Muscle of leg (tissue), 11 donors: ENCODE measurements around the gene BANF2. TPM values are rescaled to one million over a fixed set of nuclear protein-coding genes. Genes with fewer than 3 reads are reported as not detected.
"Not testable (repeated sequence)": the region's sequence is repeated elsewhere in the genome, so short reads cannot be mapped to it uniquely, and the experiment has no call there.

Source experiments
- DNase-seq: peaks from one replicate; pipeline ENCODE4 v3.0.0; 2013
- H3K27ac ChIP-seq: one replicate; pipeline ENCODE4 v1.5.1; 2013; ENCODE audit warnings: mild to moderate bottlenecking, low read length, control low read depth
- H3K27me3 ChIP-seq: one replicate; pipeline ENCODE4 v1.6.1; 2013; ENCODE audit warnings: low read length; ENCODE audit not compliant: control insufficient read depth, insufficient read depth
- H3K36me3 ChIP-seq: one replicate; pipeline ENCODE4 v1.6.1; 2013; ENCODE audit warnings: low read length; ENCODE audit not compliant: control insufficient read depth, insufficient read depth
- H3K4me1 ChIP-seq: one replicate; pipeline ENCODE4 v1.6.1; 2013; ENCODE audit warnings: low read length; ENCODE audit not compliant: control insufficient read depth, insufficient read depth
- H3K4me3 ChIP-seq: one replicate; pipeline ENCODE4 v1.5.1; 2013; ENCODE audit warnings: low read length, control low read depth
- H3K9me3 ChIP-seq: replicated peaks from 2 replicates; pipeline ENCODE4 v1.6.1; 2013; ENCODE audit warnings: low read depth, low read length; ENCODE audit not compliant: control insufficient read depth
- WGBS: methylation state at CpG from one replicate; pipeline ENCODE4 v1.1.5; 2013; ENCODE audit warnings: missing lambda C conversion rate; ENCODE audit not compliant: insufficient coverage; 5-methylcytosine and 5-hydroxymethylcytosine counted together
- polyA plus RNA-seq, 8 donors: library from polyadenylated mRNA; unstranded; fragments of 120-200 nt; gene quantifications; one replicate each; pipeline versions ENCODE4 v1.2.1 to v1.2.3, GENCODE V29; 2013; ENCODE audit warnings: inconsistent platforms in 1 of 8, low replicate concordance in 1 of 8; ENCODE audit not compliant: insufficient read length in 8 of 8, insufficient read depth in 1 of 8
- total RNA-seq: library from RNA; stranded (reverse); fragments of 120-200 nt; gene quantifications from one replicate; pipeline ENCODE4 v1.2.4, GENCODE V29; 2013

BANF2 gene
- total and polyA plus RNA-seq, 9 donors = not detected

DNA sequence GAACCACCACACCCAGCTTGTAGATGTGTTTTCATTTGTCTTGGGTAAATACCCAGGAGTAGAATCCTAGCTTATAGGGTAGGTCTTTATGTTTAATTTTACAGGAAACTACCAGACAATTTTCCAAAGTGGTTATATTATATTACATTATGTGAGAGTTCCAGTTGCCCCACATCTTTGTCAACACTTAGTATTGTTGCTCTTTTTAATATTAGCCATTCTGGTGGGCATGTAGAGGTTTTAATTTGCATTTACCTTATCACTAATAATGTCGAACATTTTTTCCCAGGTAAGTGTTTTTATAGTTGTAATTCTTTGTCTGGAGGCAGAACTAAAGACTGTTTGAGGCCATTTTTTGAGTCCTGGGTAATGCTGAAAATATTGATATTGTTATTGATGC is 3.5 kb upstream of the BANF2 start:
- Histone ChIP-seq H3K27me3 (no peaks in the 10 kb centered on the region), H3K9me3 (peaks cover 6% of the 10 kb centered on the region), H3K36me3 (no peaks in the 10 kb centered on the region), H3K27ac (no peak overlapping the region), H3K4me1 (no peaks in the 10 kb centered on the region), H3K4me3 (no peak overlapping the region)
- DNase-seq = no peak
- no CpG with 5 or more reads among the region's 1 CpG for WGBS

- no peaks in the 10 kb centered on the region for H3K4me1 ChIP-seq
Observed at GRCh38 chr20:17697171-17697570, 2.6 kb upstream of the BANF2 start.

GRCh38 chr20:17698384-17698783 is 1.4 kb upstream of the BANF2 start:
- DNase-seq = no peak
- Histone ChIP-seq H3K36me3 (no peaks in the 10 kb centered on the region), H3K27ac (no peak overlapping the region), H3K27me3 (no peaks in the 10 kb centered on the region), H3K4me1 (no peaks in the 10 kb centered on the region), H3K9me3 (peaks cover 6% of the 10 kb centered on the region), H3K4me3 (no peak overlapping the region)
- 39% methylated on average over 4 of the region's 5 CpGs for WGBS

More at GRCh38 chr20:17697171-17697570, 2.6 kb upstream of the BANF2 start:
- Histone ChIP-seq H3K9me3 (peaks cover 6% of the 10 kb centered on the region), H3K4me3 (no peak overlapping the region), H3K36me3 (no peaks in the 10 kb centered on the region), H3K27ac (no peak overlapping the region), H3K27me3 (no peaks in the 10 kb centered on the region)
- WGBS = 75% methylated on average over 1 of the region's 1 CpG
- DNase-seq = no peak

DNA sequence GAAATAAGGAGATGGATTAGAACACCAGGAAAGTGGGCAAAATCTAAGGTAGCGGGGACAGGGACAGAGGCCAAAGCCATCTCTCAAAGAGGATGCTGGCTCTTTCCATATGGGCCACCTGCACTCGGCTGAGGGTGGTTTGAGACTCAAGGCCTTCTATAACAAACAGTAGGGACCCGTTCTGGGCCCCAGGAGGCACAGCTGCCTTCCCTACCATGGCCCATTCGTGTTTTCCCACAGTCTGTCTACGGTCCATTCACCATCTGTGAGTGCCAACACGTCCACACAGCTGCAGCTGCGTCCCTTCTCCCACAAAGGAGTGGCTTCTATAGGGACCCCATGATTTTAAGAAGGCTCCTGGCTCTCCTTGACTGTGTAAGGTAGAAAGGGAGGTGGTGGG is 871 bp downstream of the BANF2 start:
- Histone ChIP-seq H3K27ac (no peak overlapping the region), H3K36me3 (no peaks in the 10 kb centered on the region), H3K4me1 (no peaks in the 10 kb centered on the region), H3K4me3 (no peak overlapping the region), H3K9me3 (peaks cover 6% of the 10 kb centered on the region), H3K27me3 (no peaks in the 10 kb centered on the region)
- 70% methylated on average over 6 of the region's 7 CpGs for WGBS
- no peak for DNase-seq

- no peaks in the 10 kb centered on the region for H3K36me3 ChIP-seq
- DNase-seq = no peak
- H3K27ac ChIP-seq = no peak overlapping the region
- H3K9me3 ChIP-seq = no peaks in the 10 kb centered on the region
- H3K27me3 ChIP-seq = no peaks in the 10 kb centered on the region
- no peak overlapping the region for H3K4me3 ChIP-seq
- WGBS = 80% methylated on average over 1 of the region's 4 CpGs
- H3K4me1 ChIP-seq = no peaks in the 10 kb centered on the region
Observed at GRCh38 chr20:17701826-17702225, 2.1 kb downstream of the BANF2 start.

GRCh38 chr20:17704589-17705317 is 5.0 kb downstream of the BANF2 start:
- Histone ChIP-seq H3K9me3 (no peaks in the 10 kb centered on the region), H3K4me3 (no peak overlapping the region), H3K27ac (no peak overlapping the region), H3K36me3 (no peaks in the 10 kb centered on the region), H3K27me3 (no peaks in the 10 kb centered on the region), H3K4me1 (no peaks in the 10 kb centered on the region)
- DNase-seq = no peak
- WGBS = 97% methylated on average over 4 of the region's 5 CpGs

DNA sequence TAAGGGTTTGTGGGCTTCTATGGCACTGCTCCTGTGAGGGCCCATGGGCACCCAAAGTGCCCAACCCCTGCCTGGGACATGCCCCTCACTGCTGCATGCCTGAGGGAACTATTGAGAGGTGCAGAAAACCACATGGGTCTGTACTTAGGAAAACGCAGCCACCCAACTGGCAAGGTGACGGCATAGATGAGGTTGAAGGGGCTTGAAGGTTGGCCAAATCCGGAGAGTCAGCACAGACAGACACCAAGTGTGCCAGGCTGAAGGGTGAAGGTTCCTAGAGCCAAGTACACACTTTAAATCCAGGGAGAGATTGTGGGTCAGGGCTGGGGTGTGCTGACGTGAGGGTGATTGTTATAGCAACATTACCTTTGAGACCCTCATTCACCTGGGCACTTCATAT is 6.2 kb downstream of the BANF2 start:
- H3K4me1 ChIP-seq = peaks cover 6% of the 10 kb centered on the region

GRCh38 chr20:17706632-17707031 is 6.9 kb downstream of the BANF2 start:
- Histone ChIP-seq H3K4me1 (peaks cover 13% of the 10 kb centered on the region), H3K36me3 (no peaks in the 10 kb centered on the region), H3K27ac (no peak overlapping the region), H3K27me3 (no peaks in the 10 kb centered on the region), H3K4me3 (no peak overlapping the region), H3K9me3 (no peaks in the 10 kb centered on the region)
- no peak for DNase-seq
- WGBS = 79% methylated on average over 2 of the region's 3 CpGs

More for the DNA sequence above, 6.2 kb downstream of the BANF2 start:
- no peaks in the 10 kb centered on the region for H3K27me3 ChIP-seq
- 74% methylated on average over 3 of the region's 4 CpGs for WGBS
- H3K36me3 ChIP-seq = no peaks in the 10 kb centered on the region
- no peaks in the 10 kb centered on the region for H3K9me3 ChIP-seq
- no peak for DNase-seq
- no peak overlapping the region for H3K4me3 ChIP-seq
- no peak overlapping the region for H3K27ac ChIP-seq

GRCh38 chr20:17707951-17708350 is 8.2 kb downstream of the BANF2 start:
- not testable (repeated sequence) for H3K27me3 ChIP-seq, H3K36me3 ChIP-seq, H3K9me3 ChIP-seq, H3K4me3 ChIP-seq, H3K27ac ChIP-seq, DNase-seq
- 83% methylated on average over 2 of the region's 3 CpGs for WGBS
- peaks cover 13% of the 10 kb centered on the region for H3K4me1 ChIP-seq

DNA sequence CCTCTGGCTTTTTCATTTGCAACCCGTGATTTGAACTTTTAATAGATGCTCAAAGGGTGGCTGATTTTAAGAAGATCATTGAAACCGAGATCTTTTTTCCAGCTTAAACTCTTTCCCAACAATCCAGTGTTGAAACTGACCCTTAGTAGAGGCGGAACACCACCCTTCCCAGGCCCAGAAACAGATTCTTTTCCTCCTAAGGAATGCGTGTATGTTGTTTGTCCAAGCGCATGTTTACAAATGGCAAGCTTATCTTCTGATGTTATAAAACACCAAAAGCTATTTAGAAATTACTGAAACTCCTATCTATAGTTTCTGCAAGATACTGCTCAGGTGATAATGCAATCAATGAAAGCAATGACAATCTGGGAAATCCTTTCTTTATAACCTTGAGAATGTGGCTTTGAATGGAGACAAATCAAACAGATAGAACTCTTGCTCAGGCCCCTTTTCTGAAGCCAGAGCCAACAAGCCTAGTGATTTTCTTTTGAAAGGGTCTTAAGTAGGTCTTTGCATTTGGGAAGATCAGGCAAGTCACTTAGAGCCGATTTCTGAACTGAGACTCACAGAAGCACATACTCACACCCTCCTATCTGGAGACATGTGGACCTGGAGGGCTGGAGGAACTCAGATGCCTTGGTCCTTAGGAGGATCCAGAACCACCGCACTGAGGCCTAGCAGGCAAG is 9.1 kb downstream of the BANF2 start:
- 86% methylated on average over 3 of the region's 7 CpGs for WGBS
- Histone ChIP-seq H3K4me3 (no peak overlapping the region), H3K27me3 (no peaks in the 10 kb centered on the region), H3K36me3 (no peaks in the 10 kb centered on the region), H3K27ac (no peak overlapping the region), H3K9me3 (no peaks in the 10 kb centered on the region), H3K4me1 (peaks cover 13% of the 10 kb centered on the region)
- DNase-seq = no peak
